OCI-LY7 (cell line): ENCODE results near the gene CARD14.

Source experiments
- CTCF ChIP-seq: fragments of 200-600 bp; sonication (generic); conservative IDR thresholded peaks from 2 replicates; pipeline ENCODE4 v1.5.1; 2014; ENCODE audit warnings: mild to moderate bottlenecking, antibody characterized with exemption, low read length, moderate library complexity, mixed read lengths
- EZH2phosphoT487 ChIP-seq: fragments of 200-600 bp; sonication (generic); IDR thresholded peaks from 2 replicates; pipeline ENCODE4 v1.6.1; 2018; ENCODE audit warnings: low read depth, borderline replicate concordance, mild to moderate bottlenecking, mixed run types, antibody characterized with exemption, low read length, moderate library complexity, mixed read lengths

DNA sequence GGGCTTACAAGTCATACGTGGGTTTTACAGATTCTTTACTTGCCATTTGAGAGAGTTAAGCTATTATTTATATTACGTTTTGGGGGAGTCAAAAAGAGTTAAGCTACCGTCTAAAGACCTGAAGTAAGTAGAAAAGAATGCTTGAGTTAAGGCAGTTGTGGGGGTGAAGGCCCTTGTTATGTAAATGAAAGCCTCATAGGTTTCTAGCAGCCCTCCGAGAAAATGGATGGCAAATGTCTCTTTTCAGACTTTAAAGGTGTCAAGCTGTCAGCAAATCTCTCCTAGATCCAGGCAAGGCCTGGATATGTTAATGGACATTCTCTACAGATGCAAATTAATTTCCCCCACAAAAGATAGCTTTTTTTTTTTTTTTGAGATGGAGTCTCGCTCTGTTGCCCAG lies 15.7 kb upstream of the CARD14 start:
- TF ChIP-seq CTCF, result no peak
- no peak for TF ChIP-seq EZH2phosphoT487
